ENCODE results near the gene PANX1.

DNA sequence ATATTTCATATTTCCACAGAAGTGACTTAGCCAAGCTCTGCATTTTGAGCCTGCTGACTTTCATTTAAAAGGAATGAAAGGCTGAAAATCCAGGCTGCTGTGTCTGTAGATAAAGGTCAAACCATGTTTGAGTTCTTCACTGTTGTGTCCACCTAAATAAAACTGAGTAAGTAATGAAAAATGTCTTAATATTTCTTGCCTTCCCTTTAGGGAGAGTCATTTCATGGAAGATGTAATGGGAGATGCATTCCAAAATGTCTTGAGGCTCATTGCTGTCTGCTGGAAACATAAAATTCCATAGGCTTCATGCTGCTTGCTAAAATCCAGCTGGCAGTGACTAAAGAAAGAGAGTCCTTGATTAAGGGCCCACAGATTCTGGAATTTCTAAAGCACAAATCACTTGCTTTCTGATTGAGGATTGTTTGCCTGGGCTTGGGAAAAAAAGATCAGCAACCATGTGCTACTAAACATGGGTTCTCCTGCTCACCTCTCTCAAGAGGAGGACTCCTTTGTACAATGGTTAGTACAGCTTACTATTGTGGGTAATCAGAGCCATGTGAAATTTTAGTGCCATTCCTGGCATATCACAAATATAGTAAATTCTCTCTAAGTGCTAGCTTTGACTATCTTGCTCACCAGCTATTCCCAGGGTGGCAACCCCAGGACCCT is 56.9 kb downstream of the PANX1 start:
- no peak for TF ChIP-seq POLR2AphosphoS5 (IDR thresholded peaks at IDR 0.05; ENCODE audit: borderline replicate concordance, low read depth, low read length)
- no peak for TF ChIP-seq EZH2 (IDR thresholded peaks at IDR 0.05)
- TF ChIP-seq FOXP2 (optimal IDR thresholded peaks at IDR 0.05; ENCODE audit: control extremely low read depth, extremely low read length, insufficient read depth), result no peak
